Erythroblast (primary cell): Measurements from ENCODE around the gene CTXN1.

Experiments used
- DNase-seq, 2 experiments: peaks; one replicate each; lab custom pipeline; 2025; lab: John Stamatoyannopoulos, UW
- GATA1 ChIP-seq: IDR thresholded peaks from 2 replicates; pipeline ENCODE4 v1.6.1; 2011; ENCODE audit warnings: low read depth, mild to moderate bottlenecking, control low read depth, low read length, moderate library complexity
- POLR2A ChIP-seq: IDR thresholded peaks from 2 replicates; pipeline ENCODE4 v1.6.1; 2011; ENCODE audit warnings: mild to moderate bottlenecking, low read length

Gene CTXN1

GRCh38 chr19:7881910-7882309 lies 44.0 kb downstream of the CTXN1 start:
- TF ChIP-seq POLR2A (no peak), GATA1 (no peak)

GRCh38 chr19:7879836-7880235 lies 46.1 kb downstream of the CTXN1 start:
- no peak for TF ChIP-seq GATA1
- no peak for TF ChIP-seq POLR2A
- DNase-seq: peak in 1 of 2 experiments; percentile 48

More at GRCh38 chr19:7881910-7882309, 44.0 kb downstream of the CTXN1 start:
- no peak for DNase-seq

DNA sequence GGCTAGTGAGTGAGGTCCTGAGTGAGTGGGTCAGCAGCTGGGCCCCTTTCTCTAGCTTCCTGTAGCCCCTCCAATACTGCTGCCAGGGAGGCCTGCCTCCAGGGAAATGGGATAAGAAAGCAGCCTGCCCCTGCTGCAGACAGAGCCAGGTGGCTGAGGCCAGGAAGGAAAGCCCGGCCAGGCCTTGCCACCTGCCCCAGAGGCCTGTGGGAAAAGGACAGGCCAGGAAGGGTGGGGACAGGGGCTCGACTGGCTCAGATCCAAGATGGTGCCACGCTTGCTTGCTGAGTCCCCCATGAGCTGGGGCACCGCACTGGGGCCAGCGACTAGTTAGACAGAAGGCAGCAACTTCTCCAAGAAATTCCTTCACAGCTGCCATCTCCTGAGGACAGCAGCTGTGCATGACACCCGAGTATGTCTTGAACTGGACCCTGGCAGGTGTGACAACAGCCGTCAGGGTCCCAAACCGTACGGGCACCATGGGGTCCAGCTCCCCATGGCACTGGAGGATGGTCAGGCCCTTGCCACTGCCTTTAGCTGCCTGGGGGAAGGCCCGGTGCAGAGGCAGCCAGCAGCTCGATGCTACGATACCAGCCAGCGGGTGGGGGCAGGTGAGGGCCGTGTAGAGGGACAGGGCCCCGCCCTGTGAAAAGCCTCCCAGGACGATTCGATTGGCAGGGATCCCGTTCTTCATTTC lies 46.7 kb downstream of the CTXN1 start:
- no peak for DNase-seq
- no peak for TF ChIP-seq POLR2A
- TF ChIP-seq GATA1: no peak

DNA sequence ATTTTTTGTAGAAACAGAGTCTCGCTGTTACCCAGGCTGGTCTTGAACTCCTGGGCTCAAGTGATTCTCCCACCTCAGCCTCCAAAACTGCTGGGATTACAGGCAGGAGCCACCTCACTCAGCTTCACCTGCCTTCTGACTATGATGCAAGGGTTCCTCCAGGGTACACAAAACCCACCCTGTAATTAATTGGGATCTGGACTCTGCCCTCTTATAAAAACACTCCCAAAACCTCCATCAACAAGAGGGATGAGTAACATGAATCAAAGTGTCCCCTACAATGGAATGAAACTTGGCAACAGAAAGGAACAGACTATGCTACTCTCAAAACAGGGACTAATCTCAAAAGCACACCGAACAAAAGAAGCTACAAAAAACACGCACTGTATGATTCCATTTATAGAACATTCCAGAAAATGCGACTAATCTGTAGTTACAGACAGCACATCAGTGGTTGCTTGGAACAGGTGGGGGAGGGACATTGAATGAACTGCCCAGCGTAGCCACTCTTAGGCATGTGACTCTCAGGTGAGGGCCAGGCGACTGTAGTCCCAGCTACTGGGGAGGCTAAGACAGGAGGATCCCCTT lies 48.6 kb downstream of the CTXN1 start:
- DNase-seq: no peak
- TF ChIP-seq POLR2A: no peak
- TF ChIP-seq GATA1: no peak

- TF ChIP-seq POLR2A (no peak), GATA1 (no peak)
- DNase-seq: no peak
Observed at GRCh38 chr19:7874897-7875273, 51.0 kb downstream of the CTXN1 start.
